Glutamatergic neuron (in vitro differentiated cells): Measurements from ENCODE around the gene TSC22D1. TPM values are rescaled to one million over a fixed set of nuclear protein-coding genes. Genes with fewer than 3 reads are reported as not detected.

Experiments
- DNase-seq: peaks from one replicate; pipeline ENCODE4 v3.0.0; 2022
- H3K27ac Mint-ChIP-seq: one replicate; pipeline ENCODE4 v1.8.0; 2020; ENCODE audit warnings: mild to moderate bottlenecking, mixed read lengths, inconsistent platforms; ENCODE audit not compliant: unreplicated experiment
- H3K27me3 Mint-ChIP-seq: one replicate; pipeline ENCODE4 v1.8.0; 2020; ENCODE audit warnings: mild to moderate bottlenecking, moderate library complexity, mixed read lengths, inconsistent platforms; ENCODE audit not compliant: unreplicated experiment
- H3K36me3 Mint-ChIP-seq: one replicate; pipeline ENCODE4 v1.8.0; 2020; ENCODE audit warnings: mild to moderate bottlenecking, mixed read lengths, inconsistent platforms; ENCODE audit not compliant: unreplicated experiment
- H3K4me1 Mint-ChIP-seq: one replicate; pipeline ENCODE4 v1.8.0; 2020; ENCODE audit warnings: mild to moderate bottlenecking, low read depth, mixed read lengths, inconsistent platforms; ENCODE audit not compliant: unreplicated experiment
- H3K4me3 Mint-ChIP-seq: one replicate; pipeline ENCODE4 v1.8.0; 2020; ENCODE audit warnings: mild to moderate bottlenecking, mixed read lengths, inconsistent platforms; ENCODE audit not compliant: unreplicated experiment
- H3K9me3 Mint-ChIP-seq: one replicate; pipeline ENCODE4 v1.8.0; 2020; ENCODE audit warnings: mild to moderate bottlenecking, moderate library complexity, mixed read lengths, inconsistent platforms; ENCODE audit not compliant: unreplicated experiment
- CTCF ChIP-seq: fragments of 200-600 bp; sonication (generic); IDR thresholded peaks from one replicate; pipeline ENCODE4 v1.5.0; 2021; ENCODE audit not compliant: partially characterized antibody, unreplicated experiment
- total RNA-seq: library from RNA; stranded (reverse); fragmentation: NEBNext Ultra II Directional; extraction: Animal tissue kit (Norgen Biotek cat#: 25700); gene quantifications from one replicate; pipeline ENCODE4 v1.2.1, GENCODE V29; 2021; ENCODE audit not compliant: unreplicated experiment

TSC22D1 gene
- total RNA-seq, 1 donor from 2014 or later, result 111 TPM

- Mint-ChIP-seq H3K27ac (peak overlapping the region; percentile 96), H3K27me3 (peaks cover 14% of the 10 kb centered on the region), H3K4me3 (peak overlapping the region; percentile 72), H3K36me3 (peaks cover 12% of the 10 kb centered on the region), H3K4me1 (peaks cover 43% of the 10 kb centered on the region), H3K9me3 (peaks cover 10% of the 10 kb centered on the region)
- no peak for TF ChIP-seq CTCF
- DNase-seq, result peak; percentile 83
Measured at GRCh38 chr13:44388427-44389059, 187.6 kb downstream of the TSC22D1 start.

GRCh38 chr13:44386913-44387556 lies 189.1 kb downstream of the TSC22D1 start:
- H3K36me3 Mint-ChIP-seq, result peaks cover 6% of the 10 kb centered on the region
- peaks cover 40% of the 10 kb centered on the region for H3K4me1 Mint-ChIP-seq
- TF ChIP-seq CTCF, result no peak

GRCh38 chr13:44385847-44386246 lies 190.3 kb downstream of the TSC22D1 start:
- no peak for TF ChIP-seq CTCF
- DNase-seq, result no peak
- H3K36me3 Mint-ChIP-seq, result peaks cover 3% of the 10 kb centered on the region
- H3K4me1 Mint-ChIP-seq, result peaks cover 35% of the 10 kb centered on the region
- H3K27me3 Mint-ChIP-seq, result peaks cover 12% of the 10 kb centered on the region
- H3K9me3 Mint-ChIP-seq, result peaks cover 5% of the 10 kb centered on the region
- peak overlapping the region; percentile 50 for H3K27ac Mint-ChIP-seq
- H3K4me3 Mint-ChIP-seq, result no peak overlapping the region

More at GRCh38 chr13:44386913-44387556, 189.1 kb downstream of the TSC22D1 start:
- no peak for DNase-seq
- peaks cover 12% of the 10 kb centered on the region for H3K27me3 Mint-ChIP-seq
- peak overlapping the region; percentile 96 for H3K27ac Mint-ChIP-seq
- peaks cover 5% of the 10 kb centered on the region for H3K9me3 Mint-ChIP-seq
- no peak overlapping the region for H3K4me3 Mint-ChIP-seq

- H3K27ac Mint-ChIP-seq, result no peak overlapping the region
- no peak for TF ChIP-seq CTCF
- H3K36me3 Mint-ChIP-seq, result no peaks in the 10 kb centered on the region
- peaks cover 31% of the 10 kb centered on the region for H3K4me1 Mint-ChIP-seq
- DNase-seq, result no peak
- H3K9me3 Mint-ChIP-seq, result peaks cover 5% of the 10 kb centered on the region
- H3K27me3 Mint-ChIP-seq, result peaks cover 10% of the 10 kb centered on the region
- H3K4me3 Mint-ChIP-seq, result no peak overlapping the region
Measured at GRCh38 chr13:44385401-44385800, 190.7 kb downstream of the TSC22D1 start.

GRCh38 chr13:44384778-44385177 lies 191.4 kb downstream of the TSC22D1 start:
- peaks cover 31% of the 10 kb centered on the region for H3K4me1 Mint-ChIP-seq
- no peaks in the 10 kb centered on the region for H3K36me3 Mint-ChIP-seq
- H3K4me3 Mint-ChIP-seq, result no peak overlapping the region

More at GRCh38 chr13:44384778-44385177, 191.4 kb downstream of the TSC22D1 start:
- Mint-ChIP-seq H3K9me3 (peaks cover 5% of the 10 kb centered on the region), H3K27ac (no peak overlapping the region), H3K27me3 (peaks cover 10% of the 10 kb centered on the region)
- DNase-seq, result no peak
- no peak for TF ChIP-seq CTCF
